ENCODE measurements around the gene ZNF487. TPM values are rescaled to one million over a fixed set of nuclear protein-coding genes. Genes with fewer than 3 reads are reported as not detected.
A peak's percentile ranks its signal among the peaks of the same experiment; 100 is the strongest.

Gene ZNF487
- total and polyA plus RNA-seq, 2 of the 13 experiments (the other 11 are each of a cell fraction or from before 2014, with no cell fraction given) = 7.4 to 8.8 TPM

DNA sequence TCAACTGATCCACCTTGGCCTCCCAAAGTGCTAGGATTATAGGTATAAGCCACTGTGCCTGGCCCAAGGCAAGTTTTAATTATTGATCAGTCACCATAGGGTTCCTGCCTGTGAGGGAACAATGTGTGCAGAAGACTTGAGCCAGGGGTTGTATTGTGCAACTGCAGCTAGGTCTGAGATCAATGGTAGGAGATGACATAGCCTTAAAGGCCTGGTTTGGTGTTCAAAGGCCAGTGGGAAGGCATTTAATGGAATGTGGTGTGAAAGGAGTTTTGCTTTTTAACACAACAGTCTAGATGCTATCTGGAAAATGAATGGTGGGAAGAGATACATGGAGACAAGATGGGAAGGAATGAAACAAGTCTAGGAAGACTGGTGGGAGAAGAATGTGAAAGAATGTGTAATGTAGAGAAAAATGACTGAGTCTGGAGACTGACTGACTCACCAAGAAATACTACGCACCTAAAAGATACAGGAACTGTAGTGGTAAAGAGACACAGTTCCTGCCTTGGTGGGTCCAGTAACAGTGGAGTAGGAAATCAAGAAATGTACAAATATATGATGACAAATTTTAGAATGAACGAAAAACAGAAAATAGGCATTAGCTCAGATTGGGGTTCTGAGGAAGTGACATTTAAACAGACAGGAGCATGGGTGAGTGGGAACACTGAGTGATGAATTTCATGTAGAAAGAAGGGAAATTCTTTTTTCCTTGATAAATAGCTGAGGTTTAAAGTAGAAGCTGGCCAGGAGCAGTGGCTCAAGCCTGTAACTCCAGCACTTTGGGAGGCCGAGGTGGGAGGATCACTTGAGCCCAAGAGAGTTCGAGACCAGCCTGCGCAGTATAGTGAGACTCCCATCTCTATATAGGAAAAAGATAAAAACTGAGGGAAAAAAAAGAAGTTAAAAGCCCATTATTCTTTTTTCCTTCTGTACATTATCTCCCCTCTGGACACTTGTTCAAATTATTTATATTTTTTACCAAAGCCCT is 37.3 kb upstream of the ZNF487 start (continued):
- TF ChIP-seq HNF4A (CRISPR knock-in tag; IDR thresholded peaks at IDR 0.05) (peak; percentile 79), SAP130 (CRISPR knock-in tag; IDR thresholded peaks at IDR 0.05; ENCODE audit: low read depth) (peak; percentile 84), NFIC (IDR thresholded peaks at IDR 0.05; ENCODE audit: low read length) (0 out of 2 replicates have a peak, but pooled peaks have one; percentile 39), MATR3 (CRISPR knock-in tag; IDR thresholded peaks at IDR 0.05) (no peak), ZMAT3 (CRISPR knock-in tag; conservative IDR thresholded peaks at IDR 0.05) (no peak), THAP11 (CRISPR knock-in tag; IDR thresholded peaks at IDR 0.05) (peak; percentile 55; the same call in 1 of the 2 replicates), DNMT3B (CRISPR knock-in tag; conservative IDR thresholded peaks at IDR 0.05) (no peak), ZNF644 (CRISPR knock-in tag; IDR thresholded peaks at IDR 0.05; ENCODE audit: low read depth) (peak; percentile 70; the same call in 1 of the 2 replicates)
- TF ChIP-seq, protein P1, sequence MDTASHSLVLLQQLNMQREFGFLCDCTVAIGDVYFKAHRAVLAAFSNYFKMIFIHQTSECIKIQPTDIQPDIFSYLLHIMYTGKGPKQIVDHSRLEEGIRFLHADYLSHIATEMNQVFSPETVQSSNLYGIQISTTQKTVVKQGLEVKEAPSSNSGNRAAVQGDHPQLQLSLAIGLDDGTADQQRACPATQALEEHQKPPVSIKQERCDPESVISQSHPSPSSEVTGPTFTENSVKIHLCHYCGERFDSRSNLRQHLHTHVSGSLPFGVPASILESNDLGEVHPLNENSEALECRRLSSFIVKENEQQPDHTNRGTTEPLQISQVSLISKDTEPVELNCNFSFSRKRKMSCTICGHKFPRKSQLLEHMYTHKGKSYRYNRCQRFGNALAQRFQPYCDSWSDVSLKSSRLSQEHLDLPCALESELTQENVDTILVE (CRISPR knock-in tag; IDR thresholded peaks at IDR 0.05) = peak; percentile 31; the same call in 1 of the 2 replicates
- TF ChIP-seq, protein P2, sequence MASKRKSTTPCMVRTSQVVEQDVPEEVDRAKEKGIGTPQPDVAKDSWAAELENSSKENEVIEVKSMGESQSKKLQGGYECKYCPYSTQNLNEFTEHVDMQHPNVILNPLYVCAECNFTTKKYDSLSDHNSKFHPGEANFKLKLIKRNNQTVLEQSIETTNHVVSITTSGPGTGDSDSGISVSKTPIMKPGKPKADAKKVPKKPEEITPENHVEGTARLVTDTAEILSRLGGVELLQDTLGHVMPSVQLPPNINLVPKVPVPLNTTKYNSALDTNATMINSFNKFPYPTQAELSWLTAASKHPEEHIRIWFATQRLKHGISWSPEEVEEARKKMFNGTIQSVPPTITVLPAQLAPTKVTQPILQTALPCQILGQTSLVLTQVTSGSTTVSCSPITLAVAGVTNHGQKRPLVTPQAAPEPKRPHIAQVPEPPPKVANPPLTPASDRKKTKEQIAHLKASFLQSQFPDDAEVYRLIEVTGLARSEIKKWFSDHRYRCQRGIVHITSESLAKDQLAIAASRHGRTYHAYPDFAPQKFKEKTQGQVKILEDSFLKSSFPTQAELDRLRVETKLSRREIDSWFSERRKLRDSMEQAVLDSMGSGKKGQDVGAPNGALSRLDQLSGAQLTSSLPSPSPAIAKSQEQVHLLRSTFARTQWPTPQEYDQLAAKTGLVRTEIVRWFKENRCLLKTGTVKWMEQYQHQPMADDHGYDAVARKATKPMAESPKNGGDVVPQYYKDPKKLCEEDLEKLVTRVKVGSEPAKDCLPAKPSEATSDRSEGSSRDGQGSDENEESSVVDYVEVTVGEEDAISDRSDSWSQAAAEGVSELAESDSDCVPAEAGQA (IDR thresholded peaks at IDR 0.05; ENCODE audit: low read depth) = 0 out of 2 replicates have a peak, but pooled peaks have one; percentile 33
- TF ChIP-seq, protein P2 (CRISPR knock-in tag; IDR thresholded peaks at IDR 0.05; ENCODE audit: borderline replicate concordance) = no peak
- TF ChIP-seq, protein P3, sequence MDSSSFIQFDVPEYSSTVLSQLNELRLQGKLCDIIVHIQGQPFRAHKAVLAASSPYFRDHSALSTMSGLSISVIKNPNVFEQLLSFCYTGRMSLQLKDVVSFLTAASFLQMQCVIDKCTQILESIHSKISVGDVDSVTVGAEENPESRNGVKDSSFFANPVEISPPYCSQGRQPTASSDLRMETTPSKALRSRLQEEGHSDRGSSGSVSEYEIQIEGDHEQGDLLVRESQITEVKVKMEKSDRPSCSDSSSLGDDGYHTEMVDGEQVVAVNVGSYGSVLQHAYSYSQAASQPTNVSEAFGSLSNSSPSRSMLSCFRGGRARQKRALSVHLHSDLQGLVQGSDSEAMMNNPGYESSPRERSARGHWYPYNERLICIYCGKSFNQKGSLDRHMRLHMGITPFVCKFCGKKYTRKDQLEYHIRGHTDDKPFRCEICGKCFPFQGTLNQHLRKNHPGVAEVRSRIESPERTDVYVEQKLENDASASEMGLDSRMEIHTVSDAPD (CRISPR knock-in tag; IDR thresholded peaks at IDR 0.05) = peak; percentile 68; the same call in 1 of the 2 replicates
- TF ChIP-seq, protein P4, sequence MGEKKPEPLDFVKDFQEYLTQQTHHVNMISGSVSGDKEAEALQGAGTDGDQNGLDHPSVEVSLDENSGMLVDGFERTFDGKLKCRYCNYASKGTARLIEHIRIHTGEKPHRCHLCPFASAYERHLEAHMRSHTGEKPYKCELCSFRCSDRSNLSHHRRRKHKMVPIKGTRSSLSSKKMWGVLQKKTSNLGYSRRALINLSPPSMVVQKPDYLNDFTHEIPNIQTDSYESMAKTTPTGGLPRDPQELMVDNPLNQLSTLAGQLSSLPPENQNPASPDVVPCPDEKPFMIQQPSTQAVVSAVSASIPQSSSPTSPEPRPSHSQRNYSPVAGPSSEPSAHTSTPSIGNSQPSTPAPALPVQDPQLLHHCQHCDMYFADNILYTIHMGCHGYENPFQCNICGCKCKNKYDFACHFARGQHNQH (CRISPR knock-in tag; IDR thresholded peaks at IDR 0.05) = peak; percentile 24; the same call in 1 of the 2 replicates
- TF ChIP-seq, protein P5, sequence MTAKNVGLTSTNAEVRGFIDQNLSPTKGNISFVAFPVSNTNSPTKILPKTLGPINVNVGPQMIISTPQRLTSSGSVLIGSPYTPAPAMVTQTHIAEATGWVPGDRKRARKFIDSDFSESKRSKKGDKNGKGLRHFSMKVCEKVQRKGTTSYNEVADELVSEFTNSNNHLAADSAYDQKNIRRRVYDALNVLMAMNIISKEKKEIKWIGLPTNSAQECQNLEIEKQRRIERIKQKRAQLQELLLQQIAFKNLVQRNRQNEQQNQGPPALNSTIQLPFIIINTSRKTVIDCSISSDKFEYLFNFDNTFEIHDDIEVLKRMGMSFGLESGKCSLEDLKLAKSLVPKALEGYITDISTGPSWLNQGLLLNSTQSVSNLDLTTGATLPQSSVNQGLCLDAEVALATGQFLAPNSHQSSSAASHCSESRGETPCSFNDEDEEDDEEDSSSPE (CRISPR knock-in tag; IDR thresholded peaks at IDR 0.05) = peak; percentile 39; the same call in 1 of the 2 replicates
- TF ChIP-seq, protein P6, sequence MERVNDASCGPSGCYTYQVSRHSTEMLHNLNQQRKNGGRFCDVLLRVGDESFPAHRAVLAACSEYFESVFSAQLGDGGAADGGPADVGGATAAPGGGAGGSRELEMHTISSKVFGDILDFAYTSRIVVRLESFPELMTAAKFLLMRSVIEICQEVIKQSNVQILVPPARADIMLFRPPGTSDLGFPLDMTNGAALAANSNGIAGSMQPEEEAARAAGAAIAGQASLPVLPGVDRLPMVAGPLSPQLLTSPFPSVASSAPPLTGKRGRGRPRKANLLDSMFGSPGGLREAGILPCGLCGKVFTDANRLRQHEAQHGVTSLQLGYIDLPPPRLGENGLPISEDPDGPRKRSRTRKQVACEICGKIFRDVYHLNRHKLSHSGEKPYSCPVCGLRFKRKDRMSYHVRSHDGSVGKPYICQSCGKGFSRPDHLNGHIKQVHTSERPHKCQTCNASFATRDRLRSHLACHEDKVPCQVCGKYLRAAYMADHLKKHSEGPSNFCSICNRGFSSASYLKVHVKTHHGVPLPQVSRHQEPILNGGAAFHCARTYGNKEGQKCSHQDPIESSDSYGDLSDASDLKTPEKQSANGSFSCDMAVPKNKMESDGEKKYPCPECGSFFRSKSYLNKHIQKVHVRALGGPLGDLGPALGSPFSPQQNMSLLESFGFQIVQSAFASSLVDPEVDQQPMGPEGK (CRISPR knock-in tag; IDR thresholded peaks at IDR 0.05) = 0 out of 2 replicates have a peak, but pooled peaks have one; percentile 24

Data from HepG2 (cell line).